ENCODE results near the gene LMTK2. TPM values are rescaled to one million over a fixed set of nuclear protein-coding genes. Genes with fewer than 3 reads are reported as not detected.

The LMTK2 gene
- total RNA-seq (19.2 and 23.8 TPM in 2 replicates), polyA plus RNA-seq (6.7 and 9.4 TPM in 2 replicates)

GRCh38 chr7:98106647-98107312 lies at the start of gene LMTK2:
LMTK2 (plus strand) TSS chr7:98106862; CDS start chr7:98107178, 316 bp downstream.
- H3K9me3 ChIP-seq (ENCODE audit: low read depth): no peaks in the 10 kb centered on the region
- H3K4me3 ChIP-seq: peak within 1 kb of the TSS; percentile 76
- no peaks in the 10 kb centered on the region for H3K27me3 ChIP-seq
- no peaks in the 10 kb centered on the region for H3K36me3 ChIP-seq
- H3K4me1 ChIP-seq (ENCODE audit: low read depth): peaks cover 26% of the 10 kb centered on the region
- TF ChIP-seq, protein P1, sequence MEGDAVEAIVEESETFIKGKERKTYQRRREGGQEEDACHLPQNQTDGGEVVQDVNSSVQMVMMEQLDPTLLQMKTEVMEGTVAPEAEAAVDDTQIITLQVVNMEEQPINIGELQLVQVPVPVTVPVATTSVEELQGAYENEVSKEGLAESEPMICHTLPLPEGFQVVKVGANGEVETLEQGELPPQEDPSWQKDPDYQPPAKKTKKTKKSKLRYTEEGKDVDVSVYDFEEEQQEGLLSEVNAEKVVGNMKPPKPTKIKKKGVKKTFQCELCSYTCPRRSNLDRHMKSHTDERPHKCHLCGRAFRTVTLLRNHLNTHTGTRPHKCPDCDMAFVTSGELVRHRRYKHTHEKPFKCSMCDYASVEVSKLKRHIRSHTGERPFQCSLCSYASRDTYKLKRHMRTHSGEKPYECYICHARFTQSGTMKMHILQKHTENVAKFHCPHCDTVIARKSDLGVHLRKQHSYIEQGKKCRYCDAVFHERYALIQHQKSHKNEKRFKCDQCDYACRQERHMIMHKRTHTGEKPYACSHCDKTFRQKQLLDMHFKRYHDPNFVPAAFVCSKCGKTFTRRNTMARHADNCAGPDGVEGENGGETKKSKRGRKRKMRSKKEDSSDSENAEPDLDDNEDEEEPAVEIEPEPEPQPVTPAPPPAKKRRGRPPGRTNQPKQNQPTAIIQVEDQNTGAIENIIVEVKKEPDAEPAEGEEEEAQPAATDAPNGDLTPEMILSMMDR (IDR thresholded peaks at IDR 0.05; ENCODE audit: low read depth, low read length): peak; percentile 92
- peak; percentile 95 to 97 for DNase-seq (ENCODE audit: low read depth in 1 of 2, low spot score in 1 of 2)
- H3K27ac ChIP-seq: peak within 1 kb of the TSS; percentile 95

DNA sequence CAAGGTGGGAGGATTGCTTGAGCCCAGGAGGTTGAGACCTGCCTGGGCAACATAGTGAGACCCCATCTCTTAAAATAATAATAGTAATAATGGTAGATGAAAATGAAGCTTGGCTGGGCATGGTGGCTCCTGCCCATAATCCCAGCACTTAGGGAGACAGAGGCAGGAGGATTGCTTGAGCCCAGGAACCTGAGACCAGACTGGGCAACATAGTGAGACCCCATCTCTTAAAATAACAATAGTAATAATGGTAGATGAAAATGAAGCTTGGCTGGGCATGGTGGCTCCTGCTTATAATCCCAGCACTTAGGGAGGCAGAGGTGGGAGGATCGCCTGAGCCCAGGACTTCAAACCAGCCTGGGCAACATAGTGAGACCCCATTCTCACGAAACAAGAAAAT lies 49.5 kb upstream of the LMTK2 start:
- H3K36me3 ChIP-seq: no peaks in the 10 kb centered on the region
- TF ChIP-seq, protein P1 (IDR thresholded peaks at IDR 0.05; ENCODE audit: low read depth, low read length): no peak
- no peaks in the 10 kb centered on the region for H3K4me1 ChIP-seq (ENCODE audit: low read depth)

DNA sequence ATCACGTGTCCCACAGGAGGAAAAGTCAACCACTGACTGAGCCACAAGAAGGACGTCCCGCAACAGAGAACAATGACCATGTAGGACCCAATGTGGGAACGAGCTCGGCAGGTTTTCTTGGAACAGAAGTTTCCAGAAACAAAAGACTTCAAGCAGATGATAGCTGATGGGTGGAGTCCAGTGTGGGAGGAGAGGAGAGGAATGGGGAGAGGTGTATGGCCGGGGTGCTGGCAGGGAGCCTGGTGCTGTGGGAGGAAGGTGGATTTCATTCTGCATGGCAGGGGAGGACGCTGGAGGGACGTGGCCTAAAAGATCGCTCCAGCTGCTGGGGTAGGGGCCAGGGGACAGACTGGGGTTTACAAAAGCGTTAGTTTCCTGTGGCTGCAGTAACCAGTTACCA lies 48.5 kb upstream of the LMTK2 start:
- Histone ChIP-seq H3K27me3 (no peaks in the 10 kb centered on the region), H3K4me1 (ENCODE audit: low read depth) (no peaks in the 10 kb centered on the region), H3K36me3 (no peaks in the 10 kb centered on the region), H3K9me3 (ENCODE audit: low read depth) (no peaks in the 10 kb centered on the region), H3K27ac (no peak overlapping the region), H3K4me3 (no peak overlapping the region)
- TF ChIP-seq, protein P1 (IDR thresholded peaks at IDR 0.05; ENCODE audit: low read depth, low read length): no peak
- no peak for DNase-seq (ENCODE audit: low read depth in 1 of 2, low spot score in 1 of 2)

More for the DNA sequence above, 49.5 kb upstream of the LMTK2 start:
- DNase-seq (ENCODE audit: low read depth in 1 of 2, low spot score in 1 of 2): no peak
- Histone ChIP-seq H3K4me3 (no peak overlapping the region), H3K9me3 (ENCODE audit: low read depth) (no peaks in the 10 kb centered on the region), H3K27me3 (no peaks in the 10 kb centered on the region), H3K27ac (no peak overlapping the region)

DNA sequence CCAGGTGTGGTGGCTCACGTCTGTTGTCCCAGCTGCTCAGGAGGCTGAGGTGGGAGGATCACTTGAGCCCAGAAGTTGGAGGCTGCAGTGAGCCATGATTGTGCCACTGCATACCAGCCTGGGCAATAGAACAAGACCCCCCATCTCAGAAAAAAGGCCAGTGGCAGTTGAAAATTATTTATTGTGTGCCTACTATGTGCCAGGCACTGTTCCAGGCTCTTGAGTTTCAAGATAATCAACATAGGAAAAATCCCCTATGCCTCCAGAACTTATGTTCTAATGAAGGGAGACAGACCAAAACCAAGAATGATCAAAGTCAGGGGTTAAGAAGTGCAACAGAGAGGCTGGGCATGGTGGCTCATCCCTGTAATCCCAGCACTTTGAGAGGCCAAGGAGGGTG lies 42.4 kb upstream of the LMTK2 start:
- no peak for DNase-seq (ENCODE audit: low read depth in 1 of 2, low spot score in 1 of 2)

GRCh38 chr7:98066208-98066607 lies 40.5 kb upstream of the LMTK2 start:
- Histone ChIP-seq H3K27ac (no peak overlapping the region), H3K36me3 (no peaks in the 10 kb centered on the region), H3K27me3 (no peaks in the 10 kb centered on the region), H3K4me3 (no peak overlapping the region), H3K9me3 (ENCODE audit: low read depth) (no peaks in the 10 kb centered on the region), H3K4me1 (ENCODE audit: low read depth) (no peaks in the 10 kb centered on the region)
- TF ChIP-seq, protein P1 (IDR thresholded peaks at IDR 0.05; ENCODE audit: low read depth, low read length): no peak
- DNase-seq (ENCODE audit: low read depth in 1 of 2, low spot score in 1 of 2): no peak

More for the DNA sequence above, 42.4 kb upstream of the LMTK2 start:
- no peak overlapping the region for H3K4me3 ChIP-seq
- no peaks in the 10 kb centered on the region for H3K36me3 ChIP-seq
- no peaks in the 10 kb centered on the region for H3K9me3 ChIP-seq (ENCODE audit: low read depth)
- H3K27me3 ChIP-seq: no peaks in the 10 kb centered on the region
- TF ChIP-seq, protein P1 (IDR thresholded peaks at IDR 0.05; ENCODE audit: low read depth, low read length): no peak
- no peak overlapping the region for H3K27ac ChIP-seq
- no peaks in the 10 kb centered on the region for H3K4me1 ChIP-seq (ENCODE audit: low read depth)

Measured in cardiac muscle cell (in vitro differentiated cells and primary cell).